HUES6 (cell line): ENCODE data around the gene MAN1B1.
"Not testable (repeated sequence)": the region's sequence is repeated elsewhere in the genome, so short reads cannot be mapped to it uniquely, and the experiment has no call there.

Experiments used
- H3K27ac ChIP-seq: 2 replicates; pipeline ENCODE4 v1.7.0; 2013; ENCODE audit warnings: low read depth, mild to moderate bottlenecking, low read length, inconsistent platforms
- H3K27me3 ChIP-seq: 2 replicates; pipeline ENCODE4 v1.6.1; 2013; ENCODE audit warnings: low read length; ENCODE audit not compliant: control insufficient read depth, insufficient read depth
- H3K36me3 ChIP-seq: 2 replicates; pipeline ENCODE4 v1.6.1; 2013; ENCODE audit warnings: low read length; ENCODE audit not compliant: control insufficient read depth, insufficient read depth
- H3K4me1 ChIP-seq: 2 replicates; pipeline ENCODE4 v1.6.1; 2013; ENCODE audit warnings: low read length; ENCODE audit not compliant: control insufficient read depth, insufficient read depth
- H3K4me3 ChIP-seq: 2 replicates; pipeline ENCODE4 v1.5.1; 2013; ENCODE audit warnings: low read depth, low read length
- H3K9ac ChIP-seq: one replicate; pipeline ENCODE4 v1.6.1; 2013; ENCODE audit warnings: mild to moderate bottlenecking, low read length
- H3K9me3 ChIP-seq: 2 replicates; pipeline ENCODE4 v1.6.1; 2013; ENCODE audit warnings: low read depth, low read length; ENCODE audit not compliant: control insufficient read depth, insufficient read depth

MAN1B1 gene

DNA sequence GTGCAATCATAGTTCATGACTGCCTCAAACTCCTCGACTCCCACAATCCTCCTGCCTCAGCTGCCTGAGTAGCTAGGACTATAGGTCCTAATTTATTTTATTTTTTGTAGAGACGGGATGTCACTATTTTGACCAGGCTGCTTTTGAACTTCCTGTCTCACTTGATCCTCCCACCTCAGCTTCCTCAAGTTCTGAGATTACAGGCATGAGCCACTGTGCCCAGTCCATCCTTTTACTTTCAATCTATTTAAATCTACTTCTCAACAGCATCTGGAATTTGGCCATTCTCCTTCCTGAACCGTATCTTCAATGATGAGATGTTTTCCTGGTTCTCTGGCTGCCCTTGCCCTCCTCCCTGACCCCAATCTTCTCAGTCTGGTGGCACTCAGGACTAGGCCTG is 40.0 kb downstream of the MAN1B1 start:
- Histone ChIP-seq H3K27me3 (peaks cover 12% of the 10 kb centered on the region), H3K9me3 (no peaks in the 10 kb centered on the region), H3K27ac (no peak overlapping the region), H3K36me3 (no peaks in the 10 kb centered on the region), H3K9ac (no peak overlapping the region), H3K4me3 (no peak overlapping the region), H3K4me1 (peaks cover 15% of the 10 kb centered on the region; the same call in 1 of the 2 replicates)

GRCh38 chr9:137127301-137128157 is 40.7 kb downstream of the MAN1B1 start:
- peaks cover 15% of the 10 kb centered on the region; the same call in 1 of the 2 replicates for H3K4me1 ChIP-seq
- H3K27me3 ChIP-seq: peaks cover 15% of the 10 kb centered on the region
- no peaks in the 10 kb centered on the region for H3K9me3 ChIP-seq
- peak overlapping the region; percentile 92; the same call in 1 of the 2 replicates for H3K4me3 ChIP-seq
- no peak overlapping the region for H3K9ac ChIP-seq
- H3K36me3 ChIP-seq: no peaks in the 10 kb centered on the region
- H3K27ac ChIP-seq: no peak overlapping the region

DNA sequence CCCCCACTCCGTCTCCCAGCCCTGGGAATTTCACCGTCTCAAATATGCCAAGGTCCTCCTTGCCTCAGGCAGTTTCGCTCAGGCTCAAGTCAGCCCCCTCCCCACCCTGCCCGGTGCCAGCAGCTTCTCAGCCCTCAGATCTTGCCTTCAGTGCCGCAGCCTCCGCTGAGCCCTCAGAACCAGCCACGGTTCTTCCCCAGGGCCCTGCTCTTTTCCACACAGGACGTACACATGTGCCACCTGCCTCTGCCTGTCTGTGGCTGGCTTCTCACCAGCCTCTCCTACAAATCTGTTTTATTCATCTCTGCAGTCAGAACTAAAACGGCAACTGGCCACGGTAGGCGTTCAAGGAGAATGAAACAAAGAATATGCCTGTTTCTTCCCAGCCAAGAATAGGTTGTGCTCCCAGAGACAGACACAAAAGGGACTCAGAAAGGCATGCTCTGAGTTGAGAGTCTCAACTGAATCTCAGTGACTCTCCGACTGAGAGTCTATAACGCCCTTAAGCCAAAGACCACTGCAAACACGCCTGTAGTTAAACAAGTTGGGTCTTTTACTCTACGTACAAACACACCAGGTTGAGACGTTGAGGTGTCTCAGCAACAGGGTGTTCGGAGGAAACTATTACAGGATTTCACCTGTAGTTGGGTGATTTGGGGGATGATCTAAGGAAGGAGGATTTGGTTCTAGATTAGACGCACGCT is 41.5 kb downstream of the MAN1B1 start:
- no peak overlapping the region for H3K9ac ChIP-seq
- H3K36me3 ChIP-seq: no peaks in the 10 kb centered on the region
- H3K27ac ChIP-seq: no peak overlapping the region
- peaks cover 15% of the 10 kb centered on the region; the same call in 1 of the 2 replicates for H3K4me1 ChIP-seq
- H3K9me3 ChIP-seq: no peaks in the 10 kb centered on the region
- peaks cover 21% of the 10 kb centered on the region for H3K27me3 ChIP-seq
- peak overlapping the region; percentile 92 for H3K4me3 ChIP-seq

GRCh38 chr9:137128862-137129455 is 42.2 kb downstream of the MAN1B1 start:
- Histone ChIP-seq H3K27ac (no peak overlapping the region), H3K27me3 (peaks cover 26% of the 10 kb centered on the region), H3K4me3 (peak overlapping the region; percentile 92), H3K36me3 (no peaks in the 10 kb centered on the region), H3K4me1 (peaks cover 15% of the 10 kb centered on the region; the same call in 1 of the 2 replicates), H3K9ac (peak overlapping the region; percentile 86), H3K9me3 (no peaks in the 10 kb centered on the region)

- Histone ChIP-seq H3K9ac (peak overlapping the region; percentile 86), H3K27me3 (peaks cover 29% of the 10 kb centered on the region), H3K9me3 (no peaks in the 10 kb centered on the region), H3K4me1 (peaks cover 15% of the 10 kb centered on the region; the same call in 1 of the 2 replicates), H3K36me3 (no peaks in the 10 kb centered on the region), H3K27ac (no peak overlapping the region), H3K4me3 (peak overlapping the region; percentile 92)
Observed at GRCh38 chr9:137129456-137130175, 42.8 kb downstream of the MAN1B1 start.

DNA sequence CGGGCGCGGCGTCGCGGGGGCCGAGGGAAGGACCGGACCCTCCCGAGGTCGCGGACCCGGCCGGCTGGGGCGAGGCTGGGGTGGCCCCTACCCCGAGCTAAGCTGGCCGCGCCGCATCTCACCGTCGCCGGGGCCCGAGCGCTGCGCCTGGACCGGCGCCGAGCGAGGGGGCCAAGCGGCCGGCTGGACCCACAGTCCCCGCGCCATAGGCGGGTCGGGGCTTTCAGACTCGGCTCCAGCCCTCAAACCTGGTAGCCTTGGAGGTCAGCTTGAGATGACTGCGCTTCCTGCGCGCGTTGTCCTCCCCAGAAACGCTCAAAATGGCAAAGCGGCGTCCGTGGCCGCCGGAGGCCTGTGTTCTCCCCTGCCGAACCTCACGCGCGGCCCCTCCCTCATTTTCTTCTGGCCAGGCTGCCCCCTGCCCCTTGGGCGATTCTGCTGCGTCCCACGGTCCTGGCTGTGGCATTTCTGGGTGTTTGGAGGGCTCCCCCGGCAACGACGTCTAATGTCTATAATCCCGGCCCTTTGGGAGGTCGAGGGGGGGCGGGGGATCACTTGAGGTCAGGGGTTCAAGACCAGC is 43.5 kb downstream of the MAN1B1 start:
- H3K27me3 ChIP-seq: peaks cover 29% of the 10 kb centered on the region

GRCh38 chr9:137134191-137134590 is 47.4 kb downstream of the MAN1B1 start:
- H3K9me3 ChIP-seq: no peaks in the 10 kb centered on the region
- no peak overlapping the region for H3K27ac ChIP-seq
- H3K27me3 ChIP-seq: peaks cover 66% of the 10 kb centered on the region
- no peak overlapping the region for H3K4me3 ChIP-seq
- 0 out of 2 replicates have a peak, but pooled peaks cover 3% of the 10 kb centered on the region for H3K4me1 ChIP-seq
- H3K9ac ChIP-seq: no peak overlapping the region
- H3K36me3 ChIP-seq: no peaks in the 10 kb centered on the region

More for the DNA sequence above, 43.5 kb downstream of the MAN1B1 start:
- Histone ChIP-seq H3K4me1 (peaks cover 15% of the 10 kb centered on the region; the same call in 1 of the 2 replicates), H3K9me3 (no peaks in the 10 kb centered on the region), H3K4me3 (peak overlapping the region; percentile 92), H3K36me3 (no peaks in the 10 kb centered on the region), H3K27ac (no peak overlapping the region), H3K9ac (peak overlapping the region; percentile 86)

DNA sequence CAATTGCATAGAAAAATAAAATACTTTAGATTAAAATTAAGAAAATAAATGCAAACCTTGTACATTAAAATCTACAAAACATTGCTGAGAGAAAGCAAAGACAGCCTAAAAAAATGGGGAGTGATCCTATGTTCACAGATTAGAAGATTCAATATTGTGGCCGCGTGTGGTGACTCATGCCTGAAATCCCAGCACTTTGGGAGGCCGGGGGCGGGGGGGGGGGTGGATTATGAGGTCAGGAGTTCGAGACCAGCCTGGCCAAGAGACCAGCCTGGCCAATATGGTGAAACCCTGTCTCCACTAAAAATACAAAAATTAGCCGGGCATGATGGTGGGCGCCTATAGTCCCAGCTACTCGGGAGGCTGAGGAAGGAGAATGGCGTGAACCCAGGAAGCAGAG is 48.4 kb downstream of the MAN1B1 start:
- not testable (repeated sequence) for H3K27ac ChIP-seq, H3K9ac ChIP-seq, H3K4me3 ChIP-seq, H3K36me3 ChIP-seq, H3K4me1 ChIP-seq, H3K9me3 ChIP-seq
- peaks cover 76% of the 10 kb centered on the region for H3K27me3 ChIP-seq

GRCh38 chr9:137136261-137136880 is 49.6 kb downstream of the MAN1B1 start:
- peaks cover 79% of the 10 kb centered on the region for H3K27me3 ChIP-seq
- H3K27ac ChIP-seq: no peak overlapping the region
- H3K4me3 ChIP-seq: no peak overlapping the region
- no peaks in the 10 kb centered on the region for H3K9me3 ChIP-seq
- H3K9ac ChIP-seq: no peak overlapping the region
- H3K4me1 ChIP-seq: 0 out of 2 replicates have a peak, but pooled peaks cover 3% of the 10 kb centered on the region
- H3K36me3 ChIP-seq: no peaks in the 10 kb centered on the region
